Stimulated activated naive CD8-positive, alpha-beta T cell treated with anti-CD3 and anti-CD28 coated beads, Interleukin-15, amount 100 ng/mL, for 72 hours (primary cell): ENCODE data around the gene CD7.

Experiments
- ATAC-seq: fragments of 150-1000 bp; cut with Tn5 transposase; 2 replicates; pipeline ENCODE4 v1.10.0; 2021; ENCODE audit warnings: mild to moderate bottlenecking, moderate library complexity
- DNase-seq, 2 donors: peaks; one replicate each; pipeline ENCODE4 v3.0.0; 2021 to 2022
- H3K27ac Mint-ChIP-seq, 2 donors: one replicate each; pipeline ENCODE4 v1.8.0; 2022; ENCODE audit warnings: mild to moderate bottlenecking in 2 of 2, mixed read lengths in 2 of 2, moderate library complexity in 2 of 2
- H3K27me3 Mint-ChIP-seq: one replicate; pipeline ENCODE4 v1.8.0; 2022; ENCODE audit warnings: mixed read lengths
- H3K4me1 Mint-ChIP-seq: one replicate; pipeline ENCODE4 v1.8.0; 2022; ENCODE audit warnings: mild to moderate bottlenecking, mixed read lengths
- H3K4me3 Mint-ChIP-seq, 2 donors: one replicate each; pipeline ENCODE4 v1.8.0; 2022; ENCODE audit warnings: mild to moderate bottlenecking in 2 of 2, mixed read lengths in 2 of 2, moderate library complexity in 1 of 2
- H3K9me3 Mint-ChIP-seq, 2 donors: one replicate each; pipeline ENCODE4 v1.8.0; 2022; ENCODE audit warnings: mixed read lengths in 2 of 2

The CD7 gene

DNA sequence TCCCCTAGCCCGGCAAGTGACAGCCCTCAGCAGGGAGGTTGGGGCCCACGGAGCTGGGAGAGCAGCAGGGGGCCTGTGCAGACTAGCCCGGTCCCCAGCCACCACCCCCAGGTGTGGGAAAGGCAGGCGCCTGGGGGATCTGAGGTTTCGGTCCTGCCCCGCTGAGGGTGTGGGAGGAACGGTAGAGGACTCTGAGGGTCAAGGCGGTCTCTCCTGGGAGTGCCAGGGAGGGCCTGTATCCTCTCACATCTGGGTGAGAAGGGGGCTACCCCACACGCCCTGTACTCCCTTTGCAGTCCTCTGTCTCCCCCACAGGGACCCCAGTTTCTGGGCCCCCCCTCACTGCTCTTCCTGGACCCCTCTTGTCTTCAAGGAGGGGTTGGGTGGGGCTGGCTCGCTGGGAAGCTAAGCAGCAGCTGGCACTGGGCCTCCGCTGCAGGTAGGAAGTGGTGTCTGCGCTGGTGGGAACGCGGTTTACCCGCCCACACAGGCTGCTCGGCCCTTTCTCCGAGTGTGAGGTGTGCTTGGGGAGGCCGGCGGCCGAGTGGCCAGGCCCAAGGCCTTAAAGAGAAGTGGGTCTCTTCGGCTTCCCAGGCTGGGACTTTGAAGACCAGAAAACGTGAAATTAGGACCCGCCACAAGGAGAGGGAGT is 15.4 kb downstream of the CD7 start:
- DNase-seq (peak; percentile 71 to 80), ATAC-seq (peak; percentile 21)
- H3K4me3 Mint-ChIP-seq = peak overlapping the region; percentile 92 to 98

GRCh38 chr17:82301300-82301915 is 16.0 kb downstream of the CD7 start:
- Mint-ChIP-seq H3K27me3 (no peaks in the 10 kb centered on the region), H3K9me3 (no peaks in the 10 kb centered on the region), H3K4me1 (peaks cover 100% of the 10 kb centered on the region), H3K27ac (peak overlapping the region; percentile 95 to 96), H3K4me3 (peak overlapping the region; percentile 92 to 98)
- no peak for DNase-seq
- no peak for ATAC-seq

More for the DNA sequence above, 15.4 kb downstream of the CD7 start:
- H3K27me3 Mint-ChIP-seq = no peaks in the 10 kb centered on the region
- no peaks in the 10 kb centered on the region for H3K9me3 Mint-ChIP-seq
- peaks cover 100% of the 10 kb centered on the region for H3K4me1 Mint-ChIP-seq
- H3K27ac Mint-ChIP-seq = peak overlapping the region; percentile 94 to 95

DNA sequence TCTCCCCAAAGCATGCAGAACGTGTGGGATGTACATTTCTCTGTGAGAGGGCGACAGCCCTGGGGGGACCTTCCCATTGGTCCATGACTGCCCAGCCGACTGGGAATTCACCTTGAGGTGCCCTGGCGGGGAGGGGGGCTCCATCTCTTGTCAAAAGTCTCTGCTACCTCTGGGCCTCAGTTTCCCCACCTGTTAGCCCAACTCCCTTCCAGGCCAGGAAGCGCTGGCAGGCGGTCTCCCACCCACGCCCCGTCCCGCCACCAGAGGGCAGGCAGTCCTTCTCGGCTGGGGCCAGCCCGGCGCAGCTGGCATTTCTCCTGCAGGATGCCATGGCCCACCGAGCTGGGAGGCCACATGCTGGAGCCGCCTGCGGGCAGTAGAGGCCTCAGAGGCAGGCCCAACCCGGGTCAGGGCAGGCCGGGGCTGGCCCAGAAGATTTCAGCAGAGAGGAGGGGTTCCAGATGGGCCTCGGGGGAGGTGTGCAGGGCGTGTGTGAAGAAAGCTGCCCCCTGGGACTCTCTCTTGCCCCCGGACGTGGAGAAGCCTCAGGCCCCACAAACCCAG is 16.6 kb downstream of the CD7 start:
- DNase-seq (peak; percentile 58 to 78), ATAC-seq (no peak)
- Mint-ChIP-seq H3K9me3 (no peaks in the 10 kb centered on the region), H3K27me3 (no peaks in the 10 kb centered on the region), H3K4me3 (peak overlapping the region; percentile 92 to 98), H3K27ac (peak overlapping the region; percentile 77 to 96), H3K4me1 (peaks cover 96% of the 10 kb centered on the region)

DNA sequence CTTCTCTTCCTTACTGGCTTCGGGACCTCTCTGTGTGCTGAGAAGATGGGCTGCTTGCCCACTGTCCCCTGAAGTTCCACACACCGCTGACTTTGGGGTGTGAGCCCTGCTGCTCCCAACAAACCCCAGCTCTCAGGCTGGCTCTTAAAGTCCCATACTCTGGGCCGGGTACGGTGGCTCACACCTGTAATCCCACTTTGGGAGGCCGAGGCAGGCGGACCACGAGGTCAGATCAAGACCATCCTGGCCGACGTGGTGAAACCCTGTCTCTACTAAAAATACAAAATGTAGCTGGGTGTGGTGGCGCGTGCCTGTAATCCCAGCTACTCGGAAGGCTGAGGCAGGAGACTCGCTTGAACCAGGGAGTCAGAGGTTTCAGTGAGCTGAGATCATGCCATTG is 17.2 kb downstream of the CD7 start:
- ATAC-seq (no peak), DNase-seq (no peak)
- H3K4me1 Mint-ChIP-seq = peaks cover 96% of the 10 kb centered on the region
- peak overlapping the region in 1 of 2 donors; percentile 19 for H3K27ac Mint-ChIP-seq
- H3K4me3 Mint-ChIP-seq = peak overlapping the region; percentile 92 to 98
- H3K27me3 Mint-ChIP-seq = no peaks in the 10 kb centered on the region
- H3K9me3 Mint-ChIP-seq = no peaks in the 10 kb centered on the region

- Mint-ChIP-seq H3K4me3 (peak overlapping the region; percentile 92 to 98), H3K27ac (peak overlapping the region; percentile 93 to 100), H3K4me1 (peaks cover 96% of the 10 kb centered on the region), H3K9me3 (no peaks in the 10 kb centered on the region), H3K27me3 (no peaks in the 10 kb centered on the region)
- DNase-seq = peak in 1 of 2 donors; percentile 74
- peak; percentile 10 for ATAC-seq
Measured at GRCh38 chr17:82299452-82299851, 18.0 kb downstream of the CD7 start.

DNA sequence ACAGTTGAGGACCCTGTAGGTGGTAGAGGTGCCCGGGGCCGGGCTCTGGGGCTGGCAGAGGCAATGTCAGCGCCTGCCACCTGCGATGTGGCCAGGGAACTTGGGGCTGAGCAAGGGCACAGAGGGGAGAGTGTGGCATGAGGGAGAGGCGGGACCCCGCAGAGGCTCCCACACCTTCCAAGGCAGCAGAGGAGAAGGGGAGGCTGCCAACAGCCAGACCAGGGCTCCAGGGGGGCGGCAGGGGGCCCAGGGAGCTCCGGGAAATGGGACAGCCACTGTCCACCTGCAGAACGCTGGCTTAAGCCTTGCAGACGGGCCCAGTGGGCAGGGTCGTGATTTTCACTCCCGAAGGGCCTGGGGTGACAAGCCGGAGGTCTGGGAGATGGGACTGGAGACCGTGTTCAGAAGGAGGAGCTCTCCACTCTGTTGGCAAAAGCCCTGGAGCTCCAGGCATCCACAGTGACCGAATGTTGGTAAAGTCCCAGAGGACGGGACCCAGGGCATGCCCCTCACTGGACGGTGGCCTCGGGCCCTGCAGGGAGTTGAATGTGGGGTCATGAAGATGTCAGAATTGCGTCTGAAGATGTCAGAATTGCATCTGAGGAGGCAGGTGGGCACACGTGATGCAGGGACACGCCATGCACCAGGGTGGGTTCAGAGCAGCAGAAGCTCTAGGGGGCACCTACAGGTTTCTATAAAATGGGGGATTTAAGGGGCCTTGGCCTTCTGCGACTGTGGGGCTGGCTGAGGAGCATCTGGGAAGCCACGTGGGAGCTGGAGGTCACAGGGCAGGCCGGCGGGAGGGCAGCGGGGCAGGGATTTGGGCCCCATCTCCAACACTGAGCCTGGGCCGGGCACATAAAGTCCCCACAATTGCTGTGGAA is 18.6 kb downstream of the CD7 start:
- no peaks in the 10 kb centered on the region for H3K9me3 Mint-ChIP-seq
- peak in 1 of 2 donors; percentile 58 for DNase-seq
- peak; percentile 2 for ATAC-seq
- no peaks in the 10 kb centered on the region for H3K27me3 Mint-ChIP-seq
- peaks cover 96% of the 10 kb centered on the region for H3K4me1 Mint-ChIP-seq
- peak overlapping the region; percentile 92 to 98 for H3K4me3 Mint-ChIP-seq
- peak overlapping the region; percentile 100 for H3K27ac Mint-ChIP-seq

- peak; percentile 78 for ATAC-seq
- peak; percentile 85 to 95 for DNase-seq
- peak overlapping the region; percentile 100 for H3K27ac Mint-ChIP-seq
- H3K4me1 Mint-ChIP-seq = peaks cover 91% of the 10 kb centered on the region
- no peaks in the 10 kb centered on the region for H3K27me3 Mint-ChIP-seq
- H3K9me3 Mint-ChIP-seq = no peaks in the 10 kb centered on the region
- peak overlapping the region; percentile 92 to 98 for H3K4me3 Mint-ChIP-seq
Measured at GRCh38 chr17:82297714-82298537, 19.5 kb downstream of the CD7 start.

- peak overlapping the region; percentile 92 to 98 for H3K4me3 Mint-ChIP-seq
- no peaks in the 10 kb centered on the region for H3K27me3 Mint-ChIP-seq
- no peaks in the 10 kb centered on the region for H3K9me3 Mint-ChIP-seq
- DNase-seq (peak; percentile 80 to 94), ATAC-seq (peak; percentile 47)
- H3K4me1 Mint-ChIP-seq = peaks cover 85% of the 10 kb centered on the region
- H3K27ac Mint-ChIP-seq = peak overlapping the region; percentile 100
Measured at GRCh38 chr17:82297280-82297713, 20.1 kb downstream of the CD7 start.

DNA sequence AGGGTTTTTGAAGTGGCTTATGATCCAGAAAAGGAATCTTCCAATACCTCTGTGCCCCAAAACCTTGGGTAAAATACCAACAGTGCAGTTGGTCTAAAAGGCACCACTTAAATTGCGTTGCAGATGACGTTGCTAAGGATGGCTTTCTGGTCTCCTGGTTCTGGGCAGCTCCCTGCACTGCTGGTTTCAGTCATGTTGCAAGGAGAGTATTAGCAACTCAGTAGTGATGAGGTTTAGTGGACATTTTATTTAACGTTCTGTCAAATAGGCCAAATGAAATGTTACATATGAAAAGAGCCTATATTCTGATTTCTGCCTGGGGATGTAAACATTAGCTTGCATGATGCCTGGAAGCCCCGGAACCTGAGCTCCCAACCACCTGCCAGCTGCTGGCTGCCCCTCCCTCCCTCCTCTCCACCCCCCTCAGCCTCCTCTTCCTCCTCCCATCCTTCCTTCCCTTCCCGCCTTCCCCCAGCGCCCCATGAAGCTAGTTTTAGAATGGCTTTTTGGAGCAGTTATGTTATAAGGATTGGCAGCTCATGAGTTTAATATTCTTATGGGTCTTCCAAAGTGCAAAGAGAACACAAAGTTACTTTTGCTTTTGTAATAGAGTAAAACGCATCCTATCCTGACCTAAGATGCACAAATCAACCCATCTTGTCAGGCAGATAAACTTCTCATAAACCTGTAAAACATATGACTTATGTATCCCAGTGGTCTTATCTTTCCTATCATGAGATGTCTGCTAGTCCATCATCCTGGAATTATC is 20.7 kb downstream of the CD7 start:
- DNase-seq = no peak
- peak overlapping the region; percentile 92 to 98 for H3K4me3 Mint-ChIP-seq
- H3K9me3 Mint-ChIP-seq = no peaks in the 10 kb centered on the region
- H3K27ac Mint-ChIP-seq = peak overlapping the region; percentile 100
- no peak for ATAC-seq
- H3K4me1 Mint-ChIP-seq = peaks cover 81% of the 10 kb centered on the region
- no peaks in the 10 kb centered on the region for H3K27me3 Mint-ChIP-seq

DNA sequence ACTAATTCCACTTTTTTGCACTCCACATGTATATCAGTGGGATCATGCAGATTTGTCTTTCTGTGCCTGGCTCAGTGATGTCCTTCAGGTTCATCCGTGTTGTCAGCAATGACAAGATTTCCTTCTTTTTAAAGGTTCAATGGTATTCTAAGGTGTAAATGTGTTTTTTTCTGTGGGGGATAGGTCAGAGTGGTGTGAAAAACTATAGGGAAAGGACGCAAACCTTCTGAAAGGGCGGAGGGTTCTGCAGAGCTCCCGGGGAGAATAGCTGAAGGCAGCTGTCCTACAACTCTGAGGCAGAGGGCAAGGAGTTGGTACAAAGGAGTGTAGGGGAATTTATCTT is 22.0 kb downstream of the CD7 start:
- no peak for DNase-seq
- Mint-ChIP-seq H3K4me1 (peaks cover 75% of the 10 kb centered on the region), H3K9me3 (no peaks in the 10 kb centered on the region), H3K27ac (no peak overlapping the region), H3K27me3 (no peaks in the 10 kb centered on the region), H3K4me3 (peak overlapping the region in 1 of 2 donors; percentile 12)
- no peak for ATAC-seq

GRCh38 chr17:82294064-82294773 is 23.2 kb downstream of the CD7 start:
- Mint-ChIP-seq H3K27ac (peak overlapping the region in 1 of 2 donors; percentile 6), H3K4me1 (peaks cover 63% of the 10 kb centered on the region), H3K9me3 (no peaks in the 10 kb centered on the region), H3K27me3 (no peaks in the 10 kb centered on the region), H3K4me3 (peak overlapping the region; percentile 70 to 85)
- no peak for ATAC-seq
- DNase-seq = no peak

GRCh38 chr17:82292251-82293154 is 24.9 kb downstream of the CD7 start:
- Mint-ChIP-seq H3K27me3 (no peaks in the 10 kb centered on the region), H3K9me3 (no peaks in the 10 kb centered on the region), H3K4me3 (peak overlapping the region; percentile 81 to 85), H3K27ac (peak overlapping the region; percentile 87 to 91), H3K4me1 (peaks cover 52% of the 10 kb centered on the region)
- DNase-seq = peak; percentile 90 to 96
- peak; percentile 92 for ATAC-seq
